ENCODE results near the gene CLEC2D.
"Not testable (repeated sequence)": the region's sequence is repeated elsewhere in the genome, so short reads cannot be mapped to it uniquely, and the experiment has no call there.

CLEC2D gene

GRCh38 chr12:9660046-9660445 is 9.5 kb upstream of the CLEC2D start:
- DNase-seq: no peak

GRCh38 chr12:9661720-9662119 is 7.8 kb upstream of the CLEC2D start:
- no peak for DNase-seq

GRCh38 chr12:9662488-9662887 is 7.0 kb upstream of the CLEC2D start:
- DNase-seq: no peak

GRCh38 chr12:9667403-9668160 is 1.9 kb upstream of the CLEC2D start:
- DNase-seq: no peak

GRCh38 chr12:9668161-9669018 is 1.1 kb upstream of the CLEC2D start:
- no peak for DNase-seq

GRCh38 chr12:9669019-9669326 is 540 bp upstream of the CLEC2D start:
- DNase-seq: no peak

- DNase-seq: not testable (repeated sequence)
Measured at GRCh38 chr12:9672340-9672739, 2.8 kb downstream of the CLEC2D start.

- DNase-seq: peak; percentile 27
Measured at GRCh38 chr12:9673404-9674225, 4.1 kb downstream of the CLEC2D start.

GRCh38 chr12:9674226-9674590 is 4.7 kb downstream of the CLEC2D start:
- DNase-seq: no peak

GRCh38 chr12:9682508-9682907 is 13.0 kb downstream of the CLEC2D start:
- not testable (repeated sequence) for DNase-seq

- DNase-seq: not testable (repeated sequence)
Measured at GRCh38 chr12:9682949-9683348, 13.4 kb downstream of the CLEC2D start.

GRCh38 chr12:9685366-9685765 is 15.9 kb downstream of the CLEC2D start:
- not testable (repeated sequence) for DNase-seq

- DNase-seq: no peak
Measured at GRCh38 chr12:9685915-9686314, 16.4 kb downstream of the CLEC2D start.

- DNase-seq: no peak
Measured at GRCh38 chr12:9687228-9687627, 17.7 kb downstream of the CLEC2D start.

- no peak for DNase-seq
Measured at GRCh38 chr12:9692909-9693308, 23.4 kb downstream of the CLEC2D start.

- no peak for DNase-seq
Measured at GRCh38 chr12:9694241-9694640, 24.7 kb downstream of the CLEC2D start.

GRCh38 chr12:9695150-9695549 is 25.6 kb downstream of the CLEC2D start:
- not testable (repeated sequence) for DNase-seq

- DNase-seq: not testable (repeated sequence)
Measured at GRCh38 chr12:9695661-9696060, 26.1 kb downstream of the CLEC2D start.

- no peak for DNase-seq
Measured at GRCh38 chr12:9697619-9698018, 28.1 kb downstream of the CLEC2D start.

- DNase-seq: no peak
Measured at GRCh38 chr12:9698681-9699080, 29.2 kb downstream of the CLEC2D start.

GRCh38 chr12:9699269-9699897 is 29.9 kb downstream of the CLEC2D start:
- DNase-seq: no peak

- no peak for DNase-seq
Measured at GRCh38 chr12:9699898-9700605, 30.5 kb downstream of the CLEC2D start.
